ENCODE measurements around the gene CD1B.
A peak's percentile ranks its signal among the peaks of the same experiment; 100 is the strongest.

DNA sequence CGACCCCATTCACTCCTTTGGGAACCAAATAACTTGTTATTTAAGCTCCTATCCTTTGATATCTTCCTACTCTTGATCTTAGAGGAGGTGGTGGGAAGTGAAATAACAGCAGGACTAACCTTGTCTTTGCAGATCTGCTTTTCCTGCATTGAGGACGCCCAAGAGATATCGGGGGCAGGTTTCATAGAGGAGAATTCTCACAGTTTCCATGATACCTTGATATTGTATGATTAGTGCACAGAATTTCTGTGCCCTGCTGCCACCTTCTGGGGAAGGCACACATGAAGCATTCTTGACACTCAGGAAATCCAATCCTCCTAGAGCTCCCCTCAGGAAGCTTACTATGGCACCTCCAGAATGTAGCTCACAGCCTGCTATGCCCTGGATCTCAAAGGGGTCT, 1.6 kb downstream of the CD1B start:
- TF ChIP-seq ZNF331 (CRISPR knock-in tag; IDR thresholded peaks at IDR 0.05; ENCODE audit: low read depth) (no peak), EZH2 (IDR thresholded peaks at IDR 0.05; ENCODE audit: low read depth, unreplicated experiment) (no peak), POLR2AphosphoS5 (IDR thresholded peaks at IDR 0.05; ENCODE audit: low read depth) (no peak), EZH2phosphoT487 (IDR thresholded peaks at IDR 0.05; ENCODE audit: unreplicated experiment) (no peak), JUNB (IDR thresholded peaks at IDR 0.05; ENCODE audit: unreplicated experiment) (no peak), ZNF114 (CRISPR knock-in tag; IDR thresholded peaks at IDR 0.05) (no peak), STAT1 (IDR thresholded peaks at IDR 0.05; ENCODE audit: unreplicated experiment) (no peak), CREB1 (CRISPR knock-in tag; IDR thresholded peaks at IDR 0.05; ENCODE audit: low read depth) (no peak), NANOG (IDR thresholded peaks at IDR 0.05; ENCODE audit: borderline replicate concordance) (no peak)
- TF ChIP-seq, protein P1, sequence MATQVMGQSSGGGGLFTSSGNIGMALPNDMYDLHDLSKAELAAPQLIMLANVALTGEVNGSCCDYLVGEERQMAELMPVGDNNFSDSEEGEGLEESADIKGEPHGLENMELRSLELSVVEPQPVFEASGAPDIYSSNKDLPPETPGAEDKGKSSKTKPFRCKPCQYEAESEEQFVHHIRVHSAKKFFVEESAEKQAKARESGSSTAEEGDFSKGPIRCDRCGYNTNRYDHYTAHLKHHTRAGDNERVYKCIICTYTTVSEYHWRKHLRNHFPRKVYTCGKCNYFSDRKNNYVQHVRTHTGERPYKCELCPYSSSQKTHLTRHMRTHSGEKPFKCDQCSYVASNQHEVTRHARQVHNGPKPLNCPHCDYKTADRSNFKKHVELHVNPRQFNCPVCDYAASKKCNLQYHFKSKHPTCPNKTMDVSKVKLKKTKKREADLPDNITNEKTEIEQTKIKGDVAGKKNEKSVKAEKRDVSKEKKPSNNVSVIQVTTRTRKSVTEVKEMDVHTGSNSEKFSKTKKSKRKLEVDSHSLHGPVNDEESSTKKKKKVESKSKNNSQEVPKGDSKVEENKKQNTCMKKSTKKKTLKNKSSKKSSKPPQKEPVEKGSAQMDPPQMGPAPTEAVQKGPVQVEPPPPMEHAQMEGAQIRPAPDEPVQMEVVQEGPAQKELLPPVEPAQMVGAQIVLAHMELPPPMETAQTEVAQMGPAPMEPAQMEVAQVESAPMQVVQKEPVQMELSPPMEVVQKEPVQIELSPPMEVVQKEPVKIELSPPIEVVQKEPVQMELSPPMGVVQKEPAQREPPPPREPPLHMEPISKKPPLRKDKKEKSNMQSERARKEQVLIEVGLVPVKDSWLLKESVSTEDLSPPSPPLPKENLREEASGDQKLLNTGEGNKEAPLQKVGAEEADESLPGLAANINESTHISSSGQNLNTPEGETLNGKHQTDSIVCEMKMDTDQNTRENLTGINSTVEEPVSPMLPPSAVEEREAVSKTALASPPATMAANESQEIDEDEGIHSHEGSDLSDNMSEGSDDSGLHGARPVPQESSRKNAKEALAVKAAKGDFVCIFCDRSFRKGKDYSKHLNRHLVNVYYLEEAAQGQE (IDR thresholded peaks at IDR 0.05; ENCODE audit: unreplicated experiment): no peak
- TF ChIP-seq, protein P2, sequence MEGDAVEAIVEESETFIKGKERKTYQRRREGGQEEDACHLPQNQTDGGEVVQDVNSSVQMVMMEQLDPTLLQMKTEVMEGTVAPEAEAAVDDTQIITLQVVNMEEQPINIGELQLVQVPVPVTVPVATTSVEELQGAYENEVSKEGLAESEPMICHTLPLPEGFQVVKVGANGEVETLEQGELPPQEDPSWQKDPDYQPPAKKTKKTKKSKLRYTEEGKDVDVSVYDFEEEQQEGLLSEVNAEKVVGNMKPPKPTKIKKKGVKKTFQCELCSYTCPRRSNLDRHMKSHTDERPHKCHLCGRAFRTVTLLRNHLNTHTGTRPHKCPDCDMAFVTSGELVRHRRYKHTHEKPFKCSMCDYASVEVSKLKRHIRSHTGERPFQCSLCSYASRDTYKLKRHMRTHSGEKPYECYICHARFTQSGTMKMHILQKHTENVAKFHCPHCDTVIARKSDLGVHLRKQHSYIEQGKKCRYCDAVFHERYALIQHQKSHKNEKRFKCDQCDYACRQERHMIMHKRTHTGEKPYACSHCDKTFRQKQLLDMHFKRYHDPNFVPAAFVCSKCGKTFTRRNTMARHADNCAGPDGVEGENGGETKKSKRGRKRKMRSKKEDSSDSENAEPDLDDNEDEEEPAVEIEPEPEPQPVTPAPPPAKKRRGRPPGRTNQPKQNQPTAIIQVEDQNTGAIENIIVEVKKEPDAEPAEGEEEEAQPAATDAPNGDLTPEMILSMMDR (conservative IDR thresholded peaks at IDR 0.05; ENCODE audit: low read depth in 2 of 2): peak; percentile 48 to 72
- TF ChIP-seq, protein P3, sequence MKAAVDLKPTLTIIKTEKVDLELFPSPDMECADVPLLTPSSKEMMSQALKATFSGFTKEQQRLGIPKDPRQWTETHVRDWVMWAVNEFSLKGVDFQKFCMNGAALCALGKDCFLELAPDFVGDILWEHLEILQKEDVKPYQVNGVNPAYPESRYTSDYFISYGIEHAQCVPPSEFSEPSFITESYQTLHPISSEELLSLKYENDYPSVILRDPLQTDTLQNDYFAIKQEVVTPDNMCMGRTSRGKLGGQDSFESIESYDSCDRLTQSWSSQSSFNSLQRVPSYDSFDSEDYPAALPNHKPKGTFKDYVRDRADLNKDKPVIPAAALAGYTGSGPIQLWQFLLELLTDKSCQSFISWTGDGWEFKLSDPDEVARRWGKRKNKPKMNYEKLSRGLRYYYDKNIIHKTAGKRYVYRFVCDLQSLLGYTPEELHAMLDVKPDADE (IDR thresholded peaks at IDR 0.05): no peak

Measured in GM23338 (cell line).